ENCODE measurements around the gene TRIM17. TPM values are rescaled to one million over a fixed set of nuclear protein-coding genes. Genes with fewer than 3 reads are reported as not detected.
A peak's percentile ranks its signal among the peaks of the same experiment; 100 is the strongest.

TRIM17 gene
- total and polyA plus RNA-seq, 9 of the 15 experiments (the other 6 are each of a cell fraction or from before 2014, with no cell fraction given) = not detected

DNA sequence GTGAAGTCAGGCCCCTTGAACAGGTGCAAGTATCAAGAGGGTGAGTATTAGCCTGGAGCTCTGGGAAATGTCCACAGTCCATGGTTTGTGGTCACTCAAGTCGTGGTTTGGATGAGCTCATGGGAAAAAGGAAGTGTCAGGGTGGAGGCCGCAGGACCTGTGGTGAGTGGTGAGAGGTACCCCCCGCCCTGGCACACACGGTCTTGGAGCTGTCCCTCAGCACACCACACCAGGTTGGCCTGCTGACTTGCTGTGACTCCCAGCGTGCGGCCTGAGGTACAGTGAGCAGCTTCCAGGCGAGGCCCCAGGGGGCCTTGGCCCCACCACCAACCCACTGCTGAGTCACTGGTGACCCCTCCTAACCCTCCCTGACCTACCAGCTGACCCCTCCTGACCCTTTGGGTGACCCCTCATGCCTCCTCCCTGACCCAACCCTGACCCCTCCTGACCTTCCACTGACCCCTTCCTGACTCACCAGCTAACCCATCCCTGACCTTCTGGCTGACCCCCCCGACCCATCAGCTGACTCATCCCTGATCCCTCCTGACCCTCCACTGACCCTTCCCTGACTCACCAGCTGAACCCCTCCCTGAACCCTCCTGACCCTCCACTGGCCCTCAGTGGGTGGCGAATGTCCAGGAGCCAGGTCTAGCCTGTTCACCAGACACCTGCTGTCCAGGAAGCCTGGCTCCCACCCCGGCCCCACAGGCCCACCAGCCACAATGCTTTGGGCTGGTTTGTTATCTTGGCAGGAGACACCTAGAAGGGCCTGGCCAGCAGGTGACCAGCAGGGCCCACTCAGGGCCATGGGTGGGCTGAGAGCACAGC is 35.7 kb upstream of the TRIM17 start (continued):
- no peak for TF ChIP-seq FOXK1 (CRISPR knock-in tag; IDR thresholded peaks at IDR 0.05; ENCODE audit: borderline replicate concordance)
- TF ChIP-seq, protein P1, sequence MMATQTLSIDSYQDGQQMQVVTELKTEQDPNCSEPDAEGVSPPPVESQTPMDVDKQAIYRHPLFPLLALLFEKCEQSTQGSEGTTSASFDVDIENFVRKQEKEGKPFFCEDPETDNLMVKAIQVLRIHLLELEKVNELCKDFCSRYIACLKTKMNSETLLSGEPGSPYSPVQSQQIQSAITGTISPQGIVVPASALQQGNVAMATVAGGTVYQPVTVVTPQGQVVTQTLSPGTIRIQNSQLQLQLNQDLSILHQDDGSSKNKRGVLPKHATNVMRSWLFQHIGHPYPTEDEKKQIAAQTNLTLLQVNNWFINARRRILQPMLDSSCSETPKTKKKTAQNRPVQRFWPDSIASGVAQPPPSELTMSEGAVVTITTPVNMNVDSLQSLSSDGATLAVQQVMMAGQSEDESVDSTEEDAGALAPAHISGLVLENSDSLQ (IDR thresholded peaks at IDR 0.05) = peak; percentile 41
- 0 out of 2 replicates have a peak, but pooled peaks have one; percentile 30 for TF ChIP-seq TRIM28 (IDR thresholded peaks at IDR 0.05)
- TF ChIP-seq ZNF347 (CRISPR knock-in tag; IDR thresholded peaks at IDR 0.05; ENCODE audit: low read depth) = no peak
- TF ChIP-seq ZNF707 (CRISPR knock-in tag; conservative IDR thresholded peaks at IDR 0.05) = no peak
- no peak for TF ChIP-seq HOXB6 (CRISPR knock-in tag; IDR thresholded peaks at IDR 0.05; ENCODE audit: borderline replicate concordance)
- TF ChIP-seq, protein P2, sequence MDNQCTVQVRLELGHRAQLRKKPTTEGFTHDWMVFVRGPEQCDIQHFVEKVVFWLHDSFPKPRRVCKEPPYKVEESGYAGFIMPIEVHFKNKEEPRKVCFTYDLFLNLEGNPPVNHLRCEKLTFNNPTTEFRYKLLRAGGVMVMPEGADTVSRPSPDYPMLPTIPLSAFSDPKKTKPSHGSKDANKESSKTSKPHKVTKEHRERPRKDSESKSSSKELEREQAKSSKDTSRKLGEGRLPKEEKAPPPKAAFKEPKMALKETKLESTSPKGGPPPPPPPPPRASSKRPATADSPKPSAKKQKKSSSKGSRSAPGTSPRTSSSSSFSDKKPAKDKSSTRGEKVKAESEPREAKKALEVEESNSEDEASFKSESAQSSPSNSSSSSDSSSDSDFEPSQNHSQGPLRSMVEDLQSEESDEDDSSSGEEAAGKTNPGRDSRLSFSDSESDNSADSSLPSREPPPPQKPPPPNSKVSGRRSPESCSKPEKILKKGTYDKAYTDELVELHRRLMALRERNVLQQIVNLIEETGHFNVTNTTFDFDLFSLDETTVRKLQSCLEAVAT (IDR thresholded peaks at IDR 0.05) = peak; percentile 73 to 83; a peak in 3 of 4 replicates
- peak; percentile 25; the same call in 1 of the 2 replicates for TF ChIP-seq SP1 (CRISPR knock-in tag; IDR thresholded peaks at IDR 0.05)
- no peak for TF ChIP-seq NFE2L1 (tag; IDR thresholded peaks at IDR 0.05; ENCODE audit: borderline replicate concordance, low read depth)
- no peak for TF ChIP-seq ZNF644 (tag; IDR thresholded peaks at IDR 0.05; ENCODE audit: low read depth)
- no peak for TF ChIP-seq TGIF2 (CRISPR knock-in tag; IDR thresholded peaks at IDR 0.05)
- TF ChIP-seq, protein P3, sequence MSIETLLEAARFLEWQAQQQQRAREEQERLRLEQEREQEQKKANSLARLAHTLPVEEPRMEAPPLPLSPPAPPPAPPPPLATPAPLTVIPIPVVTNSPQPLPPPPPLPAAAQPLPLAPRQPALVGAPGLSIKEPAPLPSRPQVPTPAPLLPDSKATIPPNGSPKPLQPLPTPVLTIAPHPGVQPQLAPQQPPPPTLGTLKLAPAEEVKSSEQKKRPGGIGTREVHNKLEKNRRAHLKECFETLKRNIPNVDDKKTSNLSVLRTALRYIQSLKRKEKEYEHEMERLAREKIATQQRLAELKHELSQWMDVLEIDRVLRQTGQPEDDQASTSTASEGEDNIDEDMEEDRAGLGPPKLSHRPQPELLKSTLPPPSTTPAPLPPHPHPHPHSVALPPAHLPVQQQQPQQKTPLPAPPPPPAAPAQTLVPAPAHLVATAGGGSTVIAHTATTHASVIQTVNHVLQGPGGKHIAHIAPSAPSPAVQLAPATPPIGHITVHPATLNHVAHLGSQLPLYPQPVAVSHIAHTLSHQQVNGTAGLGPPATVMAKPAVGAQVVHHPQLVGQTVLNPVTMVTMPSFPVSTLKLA (conservative IDR thresholded peaks at IDR 0.05) = peak in 1 of 2 experiments; percentile 63; a peak in 2 of 4 replicates
- no peak for TF ChIP-seq SRSF3 (IDR thresholded peaks at IDR 0.05; ENCODE audit: insufficient read depth, low read length)
- TF ChIP-seq, protein P4, sequence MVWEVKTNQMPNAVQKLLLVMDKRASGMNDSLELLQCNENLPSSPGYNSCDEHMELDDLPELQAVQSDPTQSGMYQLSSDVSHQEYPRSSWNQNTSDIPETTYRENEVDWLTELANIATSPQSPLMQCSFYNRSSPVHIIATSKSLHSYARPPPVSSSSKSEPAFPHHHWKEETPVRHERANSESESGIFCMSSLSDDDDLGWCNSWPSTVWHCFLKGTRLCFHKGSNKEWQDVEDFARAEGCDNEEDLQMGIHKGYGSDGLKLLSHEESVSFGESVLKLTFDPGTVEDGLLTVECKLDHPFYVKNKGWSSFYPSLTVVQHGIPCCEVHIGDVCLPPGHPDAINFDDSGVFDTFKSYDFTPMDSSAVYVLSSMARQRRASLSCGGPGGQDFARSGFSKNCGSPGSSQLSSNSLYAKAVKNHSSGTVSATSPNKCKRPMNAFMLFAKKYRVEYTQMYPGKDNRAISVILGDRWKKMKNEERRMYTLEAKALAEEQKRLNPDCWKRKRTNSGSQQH (CRISPR knock-in tag; IDR thresholded peaks at IDR 0.05) = peak; percentile 97
- TF ChIP-seq MTA3 (IDR thresholded peaks at IDR 0.05; ENCODE audit: borderline replicate concordance) = peak; percentile 64; the same call in 1 of the 2 replicates
- TF ChIP-seq ZNF780A (CRISPR knock-in tag; IDR thresholded peaks at IDR 0.05) = 0 out of 2 replicates have a peak, but pooled peaks have one; percentile 23
- peak in 1 of 2 experiments; percentile 94; a peak in 3 of 4 replicates for TF ChIP-seq HDAC1 (IDR thresholded peaks at IDR 0.05)
- TF ChIP-seq KAT7 (CRISPR knock-in tag; IDR thresholded peaks at IDR 0.05; ENCODE audit: borderline replicate concordance) = no peak
- TF ChIP-seq, protein P5, sequence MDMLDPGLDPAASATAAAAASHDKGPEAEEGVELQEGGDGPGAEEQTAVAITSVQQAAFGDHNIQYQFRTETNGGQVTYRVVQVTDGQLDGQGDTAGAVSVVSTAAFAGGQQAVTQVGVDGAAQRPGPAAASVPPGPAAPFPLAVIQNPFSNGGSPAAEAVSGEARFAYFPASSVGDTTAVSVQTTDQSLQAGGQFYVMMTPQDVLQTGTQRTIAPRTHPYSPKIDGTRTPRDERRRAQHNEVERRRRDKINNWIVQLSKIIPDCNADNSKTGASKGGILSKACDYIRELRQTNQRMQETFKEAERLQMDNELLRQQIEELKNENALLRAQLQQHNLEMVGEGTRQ (CRISPR knock-in tag; IDR thresholded peaks at IDR 0.05) = no peak
- no peak for TF ChIP-seq RFX7 (CRISPR knock-in tag; IDR thresholded peaks at IDR 0.05)
- TF ChIP-seq GATAD2B (IDR thresholded peaks at IDR 0.05; ENCODE audit: borderline replicate concordance) = peak; percentile 49; the same call in 1 of the 2 replicates
- peak; percentile 68 for TF ChIP-seq CBFA2T2 (conservative IDR thresholded peaks at IDR 0.05)

All from K562 (cell line).